Esophagus muscularis mucosa (tissue), 4 donors: ENCODE results near the gene ADK. TPM values are rescaled to one million over a fixed set of nuclear protein-coding genes. Genes with fewer than 3 reads are reported as not detected.

Experiments
- DNase-seq: peaks from one replicate; pipeline ENCODE4 v3.0.0-alpha.2; 2017; ENCODE audit errors: extremely low spot score
- H3K27ac ChIP-seq, 4 donors: fragments of 200-600 bp; sonication (generic); replicated peaks in 1 of 4; 1 replicate in 3 of 4; 2 replicates in 1 of 4; pipeline ENCODE4 v1.5.1; 2016 to 2019; ENCODE audit warnings: mild to moderate bottlenecking in 1 of 4
- H3K27me3 ChIP-seq, 4 donors: fragments of 200-600 bp; sonication (generic); one replicate each; pipeline versions ENCODE4 v1.5.1 to v1.6.0; 2016 to 2019
- H3K36me3 ChIP-seq, 4 donors: fragments of 200-600 bp; sonication (generic); one replicate each; pipeline ENCODE4 v1.5.1; 2016 to 2019
- H3K4me1 ChIP-seq, 4 donors: fragments of 200-600 bp; sonication (generic); one replicate each; pipeline ENCODE4 v1.5.1; 2016 to 2019
- H3K4me3 ChIP-seq, 4 donors: fragments of 200-600 bp; sonication (generic); 1 replicate in 2 of 4; 2 replicates in 2 of 4; pipeline ENCODE4 v1.5.1; 2016 to 2019; ENCODE audit warnings: mild to moderate bottlenecking in 4 of 4, moderate library complexity in 1 of 4
- H3K9me3 ChIP-seq, 4 donors: fragments of 200-600 bp; sonication (generic); 1 replicate in 3 of 4; 2 replicates in 1 of 4; pipeline ENCODE4 v1.5.1; 2016 to 2019
- CTCF ChIP-seq, 3 experiments: fragments of 200-600 bp in 2 of 3; fragments of 450-650 bp in 1 of 3; sonication (generic) in 2 of 3; IDR thresholded peaks; one replicate each; pipeline ENCODE4 v1.5.1; 2017 to 2019; ENCODE audit warnings: antibody characterized with exemption in 3 of 3, mild to moderate bottlenecking in 2 of 3, moderate library complexity in 1 of 3
- EP300 ChIP-seq: sonication (generic); formaldehyde crosslinking; IDR thresholded peaks from one replicate; pipeline ENCODE4 v1.6.1; 2017; ENCODE audit warnings: antibody characterized with exemption
- POLR2A ChIP-seq: fragments of 450-650 bp; IDR thresholded peaks from one replicate; pipeline ENCODE4 v1.6.1; 2017; ENCODE audit warnings: antibody characterized with exemption, moderate library complexity, mild to moderate bottlenecking, low read depth
- POLR2AphosphoS5 ChIP-seq, 2 donors: sonication (generic); formaldehyde crosslinking; IDR thresholded peaks; one replicate each; pipeline ENCODE4 v1.6.1; 2017; ENCODE audit warnings: antibody characterized with exemption in 2 of 2
- WGBS: methylation state at CpG from one replicate; pipeline ENCODE4 v1.1.5; 2018; 5-methylcytosine and 5-hydroxymethylcytosine counted together
- intact Hi-C: fragments of 100-400 bp; cut with DNase I; formaldehyde crosslinking; loops from one replicate; pipeline ENCODE4 v1.15.1; 2023
- total RNA-seq, 4 donors: library from RNA; depleted of rRNA; stranded (reverse); fragments of >200 nt; gene quantifications; one replicate each; pipeline versions ENCODE4 v1.1.0 to v1.2.1, GENCODE V29; 2016

ADK gene
- total RNA-seq, 4 donors from 2014 or later = 20.2 to 23.3 (median 21.2) TPM

- Histone ChIP-seq H3K4me1 (no peaks in the 10 kb centered on the region), H3K27ac (no peak overlapping the region), H3K27me3 (no peaks in the 10 kb centered on the region), H3K36me3 (peaks cover 0 to 4% (median 0%) of the 10 kb centered on the region in 4 donors), H3K4me3 (no peak overlapping the region), H3K9me3 (no peaks in the 10 kb centered on the region)
- 96% methylated on average over 1 of the region's 1 CpG for WGBS
- intact Hi-C loops = no loop called here
- TF ChIP-seq EP300 = no peak
- TF ChIP-seq POLR2A = no peak
- no peak for TF ChIP-seq POLR2AphosphoS5 (IDR thresholded peaks at IDR 0.05)
- no peak for TF ChIP-seq CTCF (IDR thresholded peaks at IDR 0.05)
- DNase-seq = no peak
Measured at GRCh38 chr10:74685564-74685963, 534.5 kb downstream of the ADK start.

GRCh38 chr10:74690393-74690792 is 539.4 kb downstream of the ADK start:
- WGBS = 95% methylated on average over 4 of the region's 4 CpGs
- TF ChIP-seq POLR2A (no peak), POLR2AphosphoS5 (IDR thresholded peaks at IDR 0.05) (no peak), CTCF (IDR thresholded peaks at IDR 0.05) (no peak)
- no peaks in the 10 kb centered on the region for H3K27me3 ChIP-seq
- intact Hi-C loops = no loop called here
- H3K4me3 ChIP-seq = no peak overlapping the region
- no peaks in the 10 kb centered on the region for H3K9me3 ChIP-seq
- H3K4me1 ChIP-seq = no peaks in the 10 kb centered on the region
- no peak overlapping the region for H3K27ac ChIP-seq
- H3K36me3 ChIP-seq = peaks cover 0 to 4% (median 0%) of the 10 kb centered on the region in 4 donors
- DNase-seq = no peak

- Histone ChIP-seq H3K9me3 (no peaks in the 10 kb centered on the region), H3K36me3 (peaks cover 0 to 4% (median 0%) of the 10 kb centered on the region in 4 donors), H3K4me1 (no peaks in the 10 kb centered on the region), H3K27me3 (no peaks in the 10 kb centered on the region), H3K4me3 (no peak overlapping the region), H3K27ac (no peak overlapping the region)
- TF ChIP-seq POLR2A (no peak), EP300 (no peak), CTCF (IDR thresholded peaks at IDR 0.05) (no peak), POLR2AphosphoS5 (IDR thresholded peaks at IDR 0.05) (no peak)
- DNase-seq = no peak
- intact Hi-C loops = no loop called here
Measured at GRCh38 chr10:74691164-74691563, 540.1 kb downstream of the ADK start.

GRCh38 chr10:74704629-74705357 is 553.8 kb downstream of the ADK start:
- no peak overlapping the region for H3K27ac ChIP-seq
- H3K27me3 ChIP-seq = no peaks in the 10 kb centered on the region
- H3K36me3 ChIP-seq = peaks cover 0 to 5% (median 0%) of the 10 kb centered on the region in 4 donors
- no peak overlapping the region for H3K4me3 ChIP-seq
- DNase-seq = no peak
- TF ChIP-seq POLR2AphosphoS5 (IDR thresholded peaks at IDR 0.05) = no peak
- 61% methylated on average over 3 of the region's 3 CpGs for WGBS
- H3K4me1 ChIP-seq = no peaks in the 10 kb centered on the region
- intact Hi-C loops = no loop called here
- no peaks in the 10 kb centered on the region for H3K9me3 ChIP-seq

- H3K36me3 ChIP-seq = peaks cover 0 to 8% (median 0%) of the 10 kb centered on the region in 4 donors
- no peak for TF ChIP-seq POLR2AphosphoS5 (IDR thresholded peaks at IDR 0.05)
- TF ChIP-seq EP300 = no peak
- TF ChIP-seq POLR2A = no peak
- no peak for TF ChIP-seq CTCF (IDR thresholded peaks at IDR 0.05)
- no peaks in the 10 kb centered on the region for H3K4me1 ChIP-seq
- H3K27ac ChIP-seq = no peak overlapping the region
- no peak overlapping the region for H3K4me3 ChIP-seq
- no peaks in the 10 kb centered on the region for H3K27me3 ChIP-seq
- H3K9me3 ChIP-seq = no peaks in the 10 kb centered on the region
- 92% methylated on average over 3 of the region's 3 CpGs for WGBS
- no peak for DNase-seq
- intact Hi-C loops = no loop called here
Measured at GRCh38 chr10:74705358-74705980, 554.4 kb downstream of the ADK start.
